HUDEP-2 (cell line): ENCODE measurements around the gene OLFML2B.

Experiments
- DNase-seq, 76 experiments: peaks; one replicate each; lab custom pipeline; 2025; ENCODE audit not compliant: unreplicated experiment in 76 of 76; lab: John Stamatoyannopoulos, UW

The OLFML2B gene

GRCh38 chr1:162008799-162009198 is 14.9 kb downstream of the OLFML2B start:
- no peak for DNase-seq

- no peak for DNase-seq
Observed at GRCh38 chr1:162007466-162007865, 16.2 kb downstream of the OLFML2B start.

- DNase-seq, result no peak
Observed at GRCh38 chr1:162006081-162006480, 17.6 kb downstream of the OLFML2B start.

- DNase-seq, result peak in 2 of 76 experiments; percentile 3 to 9
Observed at GRCh38 chr1:162004441-162004950, 19.2 kb downstream of the OLFML2B start.

GRCh38 chr1:162003830-162004215 is 19.8 kb downstream of the OLFML2B start:
- no peak for DNase-seq

GRCh38 chr1:162003061-162003829 is 20.4 kb downstream of the OLFML2B start:
- DNase-seq, result no peak

- no peak for DNase-seq
Observed at GRCh38 chr1:162000053-162000420, 23.6 kb downstream of the OLFML2B start.

GRCh38 chr1:161999301-162000052 is 24.2 kb downstream of the OLFML2B start:
- no peak for DNase-seq

GRCh38 chr1:161998811-161999210 is 24.9 kb downstream of the OLFML2B start:
- no peak for DNase-seq

GRCh38 chr1:161997152-161997551 is 26.5 kb downstream of the OLFML2B start:
- DNase-seq, result no peak

- DNase-seq, result no peak
Observed at GRCh38 chr1:161994175-161994668, 29.4 kb downstream of the OLFML2B start.

GRCh38 chr1:161993576-161993975 is 30.1 kb downstream of the OLFML2B start:
- DNase-seq, result no peak

GRCh38 chr1:161989786-161990185 is 33.9 kb downstream of the OLFML2B start:
- no peak for DNase-seq

GRCh38 chr1:161989108-161989507 is 34.6 kb downstream of the OLFML2B start:
- DNase-seq, result peak in 2 of 76 experiments; percentile 4 to 15

- no peak for DNase-seq
Observed at GRCh38 chr1:161988413-161988812, 35.3 kb downstream of the OLFML2B start.

GRCh38 chr1:161987872-161988271 is 35.8 kb downstream of the OLFML2B start:
- DNase-seq, result no peak

- DNase-seq, result no peak
Observed at GRCh38 chr1:161987303-161987702, 36.4 kb downstream of the OLFML2B start.

GRCh38 chr1:161986328-161986727 is 37.3 kb downstream of the OLFML2B start:
- DNase-seq, result no peak

GRCh38 chr1:161985301-161985822 is 38.3 kb downstream of the OLFML2B start:
- DNase-seq, result no peak

- DNase-seq, result no peak
Observed at GRCh38 chr1:161983725-161984124, 39.9 kb downstream of the OLFML2B start.

GRCh38 chr1:161982917-161983316 is 40.8 kb downstream of the OLFML2B start:
- no peak for DNase-seq
